Rectal smooth muscle tissue (tissue), 1 donor: ENCODE measurements around the gene AMT.

Source experiments
- H3K27ac ChIP-seq: one replicate; pipeline ENCODE4 v1.7.0; 2013; ENCODE audit warnings: low read depth, low read length, inconsistent platforms
- H3K27me3 ChIP-seq: one replicate; pipeline ENCODE4 v1.7.0; 2013; ENCODE audit warnings: low read length; ENCODE audit not compliant: control insufficient read depth, insufficient read depth
- H3K36me3 ChIP-seq: one replicate; pipeline ENCODE4 v1.7.0; 2013; ENCODE audit warnings: low read length; ENCODE audit not compliant: control insufficient read depth, insufficient read depth
- H3K4me1 ChIP-seq: one replicate; pipeline ENCODE4 v1.7.0; 2013; ENCODE audit warnings: low read length; ENCODE audit not compliant: control insufficient read depth, insufficient read depth
- H3K4me3 ChIP-seq: one replicate; pipeline ENCODE4 v1.7.0; 2013; ENCODE audit warnings: low read length
- H3K9ac ChIP-seq: one replicate; pipeline ENCODE4 v1.7.0; 2013; ENCODE audit warnings: low read length

Gene AMT, protein sequence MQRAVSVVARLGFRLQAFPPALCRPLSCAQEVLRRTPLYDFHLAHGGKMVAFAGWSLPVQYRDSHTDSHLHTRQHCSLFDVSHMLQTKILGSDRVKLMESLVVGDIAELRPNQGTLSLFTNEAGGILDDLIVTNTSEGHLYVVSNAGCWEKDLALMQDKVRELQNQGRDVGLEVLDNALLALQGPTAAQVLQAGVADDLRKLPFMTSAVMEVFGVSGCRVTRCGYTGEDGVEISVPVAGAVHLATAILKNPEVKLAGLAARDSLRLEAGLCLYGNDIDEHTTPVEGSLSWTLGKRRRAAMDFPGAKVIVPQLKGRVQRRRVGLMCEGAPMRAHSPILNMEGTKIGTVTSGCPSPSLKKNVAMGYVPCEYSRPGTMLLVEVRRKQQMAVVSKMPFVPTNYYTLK

GRCh38 chr3:49422379-49423248 lies at the start of gene AMT:
AMT (minus strand) TSS chr3:49422473; CDS start chr3:49422450, 23 bp downstream.
- peak within 1 kb of the TSS; percentile 63 for H3K4me3 ChIP-seq
- H3K27ac ChIP-seq, result peak within 1 kb of the TSS; percentile 40

DNA sequence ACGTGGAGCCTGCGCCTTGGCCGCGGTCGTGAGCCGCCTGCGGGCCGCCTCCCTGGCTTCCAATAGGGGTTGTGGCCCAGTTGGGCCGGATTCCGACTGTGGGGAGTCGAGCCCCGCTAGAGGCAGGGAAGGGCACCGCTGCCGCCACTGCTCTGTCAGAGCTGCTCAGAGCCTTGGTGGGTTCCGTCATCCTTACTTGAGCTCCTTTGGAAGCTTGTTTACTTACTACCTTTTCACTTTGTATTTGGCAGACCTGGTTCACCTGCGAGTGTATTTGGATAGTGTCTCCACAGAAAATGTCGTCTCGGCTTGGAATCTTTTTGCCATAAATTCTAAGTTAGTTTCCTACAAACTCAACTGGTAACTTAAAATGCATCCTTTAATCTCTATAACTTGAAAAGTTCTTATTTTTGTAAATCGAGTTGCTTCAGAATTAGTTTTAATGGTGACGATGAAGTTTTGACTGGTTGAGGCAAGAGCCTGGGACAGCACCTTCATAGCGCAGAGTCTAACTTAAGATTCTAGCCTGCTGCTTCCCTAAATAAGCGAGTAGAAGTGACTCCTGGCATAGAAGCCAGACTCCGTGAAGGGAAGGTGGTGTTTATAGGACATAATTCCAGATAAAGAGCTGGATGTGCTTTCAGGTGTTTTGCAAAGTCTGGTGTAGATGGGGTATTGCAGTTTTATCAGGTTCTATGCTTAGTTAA lies 48.6 kb upstream of the AMT start:
- Histone ChIP-seq H3K27ac (peak overlapping the region; percentile 99), H3K9ac (peak overlapping the region; percentile 93), H3K4me1 (peaks cover 26% of the 10 kb centered on the region), H3K4me3 (peak overlapping the region; percentile 95), H3K27me3 (no peaks in the 10 kb centered on the region), H3K36me3 (no peaks in the 10 kb centered on the region)

More at GRCh38 chr3:49422379-49423248, at the start of gene AMT:
- no peak within 1 kb of the TSS for H3K9ac ChIP-seq
- peaks cover 2% of the 10 kb centered on the region for H3K4me1 ChIP-seq
- peaks cover 8% of the 10 kb centered on the region for H3K36me3 ChIP-seq
- H3K27me3 ChIP-seq, result no peaks in the 10 kb centered on the region

DNA sequence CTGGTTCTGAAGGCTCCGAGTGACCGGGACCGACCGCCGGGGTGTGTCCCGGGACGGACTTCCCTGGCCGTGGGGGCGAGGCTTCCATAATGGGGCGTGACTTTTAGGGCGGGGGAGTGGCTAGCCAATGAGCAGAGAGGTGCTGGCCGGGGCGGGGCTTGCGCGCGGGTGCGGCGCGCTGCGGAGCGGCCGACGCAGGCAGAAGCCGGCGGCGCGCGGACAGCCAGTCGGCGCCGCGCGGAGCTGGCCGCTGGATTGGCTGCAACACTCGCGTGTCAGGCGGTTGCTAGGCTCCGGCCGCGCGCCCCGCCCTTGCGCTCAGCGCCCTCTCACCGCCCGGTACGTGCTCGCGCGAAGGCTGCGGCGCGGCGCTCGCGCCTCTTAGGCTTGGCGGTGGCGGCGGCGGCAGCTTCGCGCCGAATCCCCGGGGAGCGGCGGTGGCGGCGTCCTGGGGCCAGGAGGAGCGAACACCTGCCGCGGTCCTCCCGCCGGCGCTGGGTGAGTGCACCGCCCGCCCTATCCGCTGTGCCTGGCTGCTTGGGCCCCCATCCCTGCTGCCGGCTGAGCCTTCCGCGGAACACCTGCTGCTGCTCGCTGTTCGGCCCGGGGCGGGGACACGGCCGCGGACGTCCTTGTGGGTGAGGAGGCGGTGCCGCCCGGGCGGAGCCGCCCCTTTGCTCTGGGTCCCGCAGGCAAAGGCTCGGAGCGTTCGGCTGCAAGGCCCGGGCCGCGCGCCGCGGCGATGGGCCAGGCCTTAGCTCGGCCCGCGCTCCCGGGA lies 47.9 kb upstream of the AMT start, which contains the start of gene DAG1:
Gene DAG1 (plus strand): TSS at position 332 of the 778 bp plus-strand sequence. CDS start 40,268 bp downstream, outside the sequence.
- Histone ChIP-seq H3K27ac (peak within 1 kb of the TSS; percentile 99), H3K9ac (peak within 1 kb of the TSS; percentile 93), H3K4me3 (peak within 1 kb of the TSS; percentile 95), H3K4me1 (peaks cover 26% of the 10 kb centered on the region), H3K27me3 (no peaks in the 10 kb centered on the region), H3K36me3 (no peaks in the 10 kb centered on the region)

- peak overlapping the region; percentile 99 for H3K27ac ChIP-seq
- H3K4me1 ChIP-seq, result peaks cover 26% of the 10 kb centered on the region
- H3K27me3 ChIP-seq, result no peaks in the 10 kb centered on the region
- peak overlapping the region; percentile 71 for H3K4me3 ChIP-seq
- H3K9ac ChIP-seq, result peak overlapping the region; percentile 82
- no peaks in the 10 kb centered on the region for H3K36me3 ChIP-seq
Measured at GRCh38 chr3:49469037-49469935, 47.0 kb upstream of the AMT start.

- no peak overlapping the region for H3K27ac ChIP-seq
- H3K27me3 ChIP-seq, result no peaks in the 10 kb centered on the region
- H3K4me1 ChIP-seq, result peaks cover 14% of the 10 kb centered on the region
- H3K36me3 ChIP-seq, result no peaks in the 10 kb centered on the region
- no peak overlapping the region for H3K4me3 ChIP-seq
- H3K9ac ChIP-seq, result no peak overlapping the region
Measured at GRCh38 chr3:49466085-49466484, 43.8 kb upstream of the AMT start.

GRCh38 chr3:49465270-49466034 lies 43.2 kb upstream of the AMT start:
- H3K9ac ChIP-seq, result no peak overlapping the region

GRCh38 chr3:49462222-49462621 lies 39.9 kb upstream of the AMT start:
- no peak overlapping the region for H3K9ac ChIP-seq
- H3K36me3 ChIP-seq, result no peaks in the 10 kb centered on the region
- no peaks in the 10 kb centered on the region for H3K27me3 ChIP-seq
- no peak overlapping the region for H3K27ac ChIP-seq
- H3K4me3 ChIP-seq, result no peak overlapping the region
- no peaks in the 10 kb centered on the region for H3K4me1 ChIP-seq

More at GRCh38 chr3:49465270-49466034, 43.2 kb upstream of the AMT start:
- H3K4me3 ChIP-seq, result no peak overlapping the region
- peaks cover 14% of the 10 kb centered on the region for H3K4me1 ChIP-seq
- H3K36me3 ChIP-seq, result no peaks in the 10 kb centered on the region
- H3K27ac ChIP-seq, result no peak overlapping the region
- no peaks in the 10 kb centered on the region for H3K27me3 ChIP-seq

DNA sequence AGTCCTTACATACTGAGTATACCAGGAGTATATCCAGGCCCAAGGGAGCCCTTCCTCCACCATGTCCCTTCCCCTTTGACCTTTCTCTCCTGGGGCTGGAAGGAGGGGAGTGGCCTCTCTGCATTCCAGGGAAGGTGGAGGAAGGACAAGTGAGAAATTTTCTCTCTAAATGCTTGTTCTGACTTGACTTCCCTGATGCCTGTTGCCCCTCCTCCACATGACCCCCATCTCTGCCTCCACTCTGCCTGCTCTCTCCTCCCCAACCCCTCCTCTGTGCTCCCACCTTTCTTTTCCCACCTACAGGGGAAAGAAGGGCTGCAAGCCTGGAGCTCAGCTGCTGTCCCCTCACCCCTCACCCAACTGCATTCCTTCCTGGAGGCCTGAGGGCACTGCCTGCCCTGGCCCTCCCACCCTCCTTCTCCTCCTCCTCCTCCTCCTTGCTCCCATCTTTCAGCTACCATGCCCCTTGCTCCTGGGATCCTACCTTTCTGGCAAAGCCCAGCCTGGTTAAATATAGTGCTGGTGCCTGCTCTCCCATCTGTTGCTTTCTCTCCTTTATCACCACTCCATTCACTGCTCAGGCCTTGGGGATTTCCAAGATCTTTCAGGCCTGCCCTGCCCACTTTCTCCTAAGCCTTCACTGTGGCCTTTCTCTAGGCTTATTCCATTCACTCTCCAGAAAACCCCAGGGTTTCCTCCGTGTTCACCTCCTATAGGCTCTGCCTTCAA lies 39.3 kb upstream of the AMT start:
- Histone ChIP-seq H3K36me3 (no peaks in the 10 kb centered on the region), H3K4me1 (no peaks in the 10 kb centered on the region), H3K27me3 (no peaks in the 10 kb centered on the region), H3K27ac (no peak overlapping the region), H3K9ac (no peak overlapping the region), H3K4me3 (no peak overlapping the region)

DNA sequence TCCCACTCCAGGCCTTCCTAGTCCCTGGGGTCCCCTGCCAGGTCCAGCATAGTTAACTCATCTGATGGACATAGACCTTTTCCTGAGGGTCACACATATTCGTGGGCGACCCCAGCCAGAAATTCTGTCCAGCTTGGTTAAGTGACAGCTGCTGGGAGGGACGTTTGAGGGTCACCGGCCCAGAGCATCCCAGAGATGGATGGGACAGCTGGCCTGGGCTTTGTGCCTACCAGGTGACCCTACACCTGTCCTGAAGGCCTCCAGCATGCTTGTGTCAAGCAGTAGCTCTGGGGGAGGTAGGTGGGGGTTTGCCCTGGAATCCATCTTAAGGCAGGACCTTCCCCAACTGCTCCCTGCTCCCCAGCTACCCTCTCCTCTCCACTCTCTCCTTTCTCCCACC lies 38.7 kb upstream of the AMT start:
- Histone ChIP-seq H3K4me3 (no peak overlapping the region), H3K4me1 (no peaks in the 10 kb centered on the region), H3K27me3 (no peaks in the 10 kb centered on the region), H3K27ac (no peak overlapping the region), H3K9ac (no peak overlapping the region), H3K36me3 (no peaks in the 10 kb centered on the region)
